NOMO-1 (cell line): ENCODE data around the gene KIRREL1.

ENCODE experiments used
- DNase-seq, 2 experiments: peaks; one replicate each; lab custom pipeline; 2025; ENCODE audit not compliant: unreplicated experiment in 2 of 2; lab: John Stamatoyannopoulos, UW

KIRREL1 gene

GRCh38 chr1:158025576-158026230, 32.3 kb downstream of the KIRREL1 start:
- no peak for DNase-seq

GRCh38 chr1:158026651-158027050, 33.2 kb downstream of the KIRREL1 start:
- no peak for DNase-seq

GRCh38 chr1:158027508-158027907, 34.1 kb downstream of the KIRREL1 start:
- no peak for DNase-seq

GRCh38 chr1:158028969-158029368, 35.5 kb downstream of the KIRREL1 start:
- DNase-seq: no peak

GRCh38 chr1:158035014-158035413, 41.6 kb downstream of the KIRREL1 start:
- DNase-seq: no peak

- no peak for DNase-seq
Measured at GRCh38 chr1:158035976-158036583, 42.6 kb downstream of the KIRREL1 start.

- no peak for DNase-seq
Measured at GRCh38 chr1:158037008-158037865, 43.8 kb downstream of the KIRREL1 start.

- no peak for DNase-seq
Measured at GRCh38 chr1:158037866-158038359, 44.5 kb downstream of the KIRREL1 start.

GRCh38 chr1:158038793-158039192, 45.3 kb downstream of the KIRREL1 start:
- DNase-seq: no peak

- DNase-seq: no peak
Measured at GRCh38 chr1:158039380-158039779, 45.9 kb downstream of the KIRREL1 start.

- no peak for DNase-seq
Measured at GRCh38 chr1:158040323-158040722, 46.9 kb downstream of the KIRREL1 start.

- no peak for DNase-seq
Measured at GRCh38 chr1:158043232-158043631, 49.8 kb downstream of the KIRREL1 start.

- DNase-seq: no peak
Measured at GRCh38 chr1:158045639-158046038, 52.2 kb downstream of the KIRREL1 start.

- DNase-seq: no peak
Measured at GRCh38 chr1:158046715-158047510, 53.5 kb downstream of the KIRREL1 start.

GRCh38 chr1:158048371-158049067, 55.1 kb downstream of the KIRREL1 start:
- no peak for DNase-seq

GRCh38 chr1:158049853-158050252, 56.4 kb downstream of the KIRREL1 start:
- no peak for DNase-seq

- no peak for DNase-seq
Measured at GRCh38 chr1:158053276-158053675, 59.8 kb downstream of the KIRREL1 start.

GRCh38 chr1:158054721-158055120, 61.3 kb downstream of the KIRREL1 start:
- no peak for DNase-seq

- no peak for DNase-seq
Measured at GRCh38 chr1:158055854-158056253, 62.4 kb downstream of the KIRREL1 start.

- DNase-seq: no peak
Measured at GRCh38 chr1:158056498-158056897, 63.1 kb downstream of the KIRREL1 start.
